ENCODE results near the gene NEK9.

The NEK9 gene

GRCh38 chr14:75107186-75107585, 19.7 kb downstream of the NEK9 start:
- H3K4me1 ChIP-seq (ENCODE audit: insufficient read depth, low read length), result no peaks in the 10 kb centered on the region
- H3K36me3 ChIP-seq (ENCODE audit: insufficient read depth, low read length), result peaks cover 26% of the 10 kb centered on the region; the same call in 1 of the 2 replicates
- no peaks in the 10 kb centered on the region for H3K9me3 ChIP-seq (ENCODE audit: control insufficient read depth, insufficient read depth, low read length)
- H3K9ac ChIP-seq (ENCODE audit: low read depth, low read length), result no peak overlapping the region

- Histone ChIP-seq H3K9ac (ENCODE audit: low read depth, low read length) (no peak overlapping the region), H3K9me3 (ENCODE audit: control insufficient read depth, insufficient read depth, low read length) (no peaks in the 10 kb centered on the region), H3K36me3 (ENCODE audit: insufficient read depth, low read length) (peaks cover 28% of the 10 kb centered on the region), H3K4me1 (ENCODE audit: insufficient read depth, low read length) (no peaks in the 10 kb centered on the region)
Observed at GRCh38 chr14:75101491-75101890, 25.4 kb downstream of the NEK9 start.

- Histone ChIP-seq H3K4me1 (ENCODE audit: insufficient read depth, low read length) (no peaks in the 10 kb centered on the region), H3K9me3 (ENCODE audit: control insufficient read depth, insufficient read depth, low read length) (no peaks in the 10 kb centered on the region), H3K36me3 (ENCODE audit: insufficient read depth, low read length) (peaks cover 24% of the 10 kb centered on the region), H3K9ac (ENCODE audit: low read depth, low read length) (no peak overlapping the region)
Observed at GRCh38 chr14:75098682-75099081, 28.2 kb downstream of the NEK9 start.

- Histone ChIP-seq H3K4me1 (ENCODE audit: insufficient read depth, low read length) (no peaks in the 10 kb centered on the region), H3K9ac (ENCODE audit: low read depth, low read length) (no peak overlapping the region), H3K9me3 (ENCODE audit: control insufficient read depth, insufficient read depth, low read length) (no peaks in the 10 kb centered on the region), H3K36me3 (ENCODE audit: insufficient read depth, low read length) (peaks cover 22% of the 10 kb centered on the region)
Observed at GRCh38 chr14:75098212-75098611, 28.6 kb downstream of the NEK9 start.

GRCh38 chr14:75096959-75097358, 29.9 kb downstream of the NEK9 start:
- Histone ChIP-seq H3K4me1 (ENCODE audit: insufficient read depth, low read length) (no peaks in the 10 kb centered on the region), H3K36me3 (ENCODE audit: insufficient read depth, low read length) (peaks cover 22% of the 10 kb centered on the region)

GRCh38 chr14:75095690-75096089, 31.2 kb downstream of the NEK9 start:
- no peaks in the 10 kb centered on the region for H3K9me3 ChIP-seq (ENCODE audit: control insufficient read depth, insufficient read depth, low read length)
- H3K9ac ChIP-seq (ENCODE audit: low read depth, low read length), result no peak overlapping the region
- no peaks in the 10 kb centered on the region for H3K4me1 ChIP-seq (ENCODE audit: insufficient read depth, low read length)
- peaks cover 16% of the 10 kb centered on the region; the same call in 1 of the 2 replicates for H3K36me3 ChIP-seq (ENCODE audit: insufficient read depth, low read length)

More at GRCh38 chr14:75096959-75097358, 29.9 kb downstream of the NEK9 start:
- no peak overlapping the region for H3K9ac ChIP-seq (ENCODE audit: low read depth, low read length)
- no peaks in the 10 kb centered on the region for H3K9me3 ChIP-seq (ENCODE audit: control insufficient read depth, insufficient read depth, low read length)

- Histone ChIP-seq H3K9me3 (ENCODE audit: control insufficient read depth, insufficient read depth, low read length) (no peaks in the 10 kb centered on the region), H3K4me1 (ENCODE audit: insufficient read depth, low read length) (no peaks in the 10 kb centered on the region), H3K36me3 (ENCODE audit: insufficient read depth, low read length) (peaks cover 16% of the 10 kb centered on the region; the same call in 1 of the 2 replicates), H3K9ac (ENCODE audit: low read depth, low read length) (no peak overlapping the region)
Observed at GRCh38 chr14:75094896-75095295, 32.0 kb downstream of the NEK9 start.

- H3K9ac ChIP-seq (ENCODE audit: low read depth, low read length), result no peak overlapping the region
- no peaks in the 10 kb centered on the region for H3K9me3 ChIP-seq (ENCODE audit: control insufficient read depth, insufficient read depth, low read length)
- no peaks in the 10 kb centered on the region for H3K4me1 ChIP-seq (ENCODE audit: insufficient read depth, low read length)
- peaks cover 18% of the 10 kb centered on the region; the same call in 1 of the 2 replicates for H3K36me3 ChIP-seq (ENCODE audit: insufficient read depth, low read length)
Observed at GRCh38 chr14:75092698-75093097, 34.1 kb downstream of the NEK9 start.

GRCh38 chr14:75091251-75091650, 35.6 kb downstream of the NEK9 start:
- Histone ChIP-seq H3K9ac (ENCODE audit: low read depth, low read length) (no peak overlapping the region), H3K4me1 (ENCODE audit: insufficient read depth, low read length) (no peaks in the 10 kb centered on the region), H3K9me3 (ENCODE audit: control insufficient read depth, insufficient read depth, low read length) (no peaks in the 10 kb centered on the region), H3K36me3 (ENCODE audit: insufficient read depth, low read length) (peaks cover 20% of the 10 kb centered on the region)

- Histone ChIP-seq H3K4me1 (ENCODE audit: insufficient read depth, low read length) (no peaks in the 10 kb centered on the region), H3K36me3 (ENCODE audit: insufficient read depth, low read length) (peaks cover 20% of the 10 kb centered on the region), H3K9ac (ENCODE audit: low read depth, low read length) (no peak overlapping the region), H3K9me3 (ENCODE audit: control insufficient read depth, insufficient read depth, low read length) (no peaks in the 10 kb centered on the region)
Observed at GRCh38 chr14:75090353-75090752, 36.5 kb downstream of the NEK9 start.

GRCh38 chr14:75088566-75089373, 38.1 kb downstream of the NEK9 start:
- H3K36me3 ChIP-seq (ENCODE audit: insufficient read depth, low read length), result peaks cover 18% of the 10 kb centered on the region

GRCh38 chr14:75088153-75088552, 38.7 kb downstream of the NEK9 start:
- Histone ChIP-seq H3K4me1 (ENCODE audit: insufficient read depth, low read length) (no peaks in the 10 kb centered on the region), H3K9ac (ENCODE audit: low read depth, low read length) (no peak overlapping the region), H3K36me3 (ENCODE audit: insufficient read depth, low read length) (peaks cover 20% of the 10 kb centered on the region), H3K9me3 (ENCODE audit: control insufficient read depth, insufficient read depth, low read length) (no peaks in the 10 kb centered on the region)

More at GRCh38 chr14:75088566-75089373, 38.1 kb downstream of the NEK9 start:
- H3K9me3 ChIP-seq (ENCODE audit: control insufficient read depth, insufficient read depth, low read length), result no peaks in the 10 kb centered on the region
- H3K9ac ChIP-seq (ENCODE audit: low read depth, low read length), result no peak overlapping the region
- H3K4me1 ChIP-seq (ENCODE audit: insufficient read depth, low read length), result no peaks in the 10 kb centered on the region

GRCh38 chr14:75084513-75084912, 42.3 kb downstream of the NEK9 start:
- Histone ChIP-seq H3K9me3 (ENCODE audit: control insufficient read depth, insufficient read depth, low read length) (no peaks in the 10 kb centered on the region), H3K36me3 (ENCODE audit: insufficient read depth, low read length) (peaks cover 25% of the 10 kb centered on the region), H3K4me1 (ENCODE audit: insufficient read depth, low read length) (no peaks in the 10 kb centered on the region), H3K9ac (ENCODE audit: low read depth, low read length) (no peak overlapping the region)

GRCh38 chr14:75083271-75083670, 43.6 kb downstream of the NEK9 start:
- Histone ChIP-seq H3K36me3 (ENCODE audit: insufficient read depth, low read length) (peaks cover 25% of the 10 kb centered on the region), H3K4me1 (ENCODE audit: insufficient read depth, low read length) (no peaks in the 10 kb centered on the region), H3K9ac (ENCODE audit: low read depth, low read length) (no peak overlapping the region), H3K9me3 (ENCODE audit: control insufficient read depth, insufficient read depth, low read length) (no peaks in the 10 kb centered on the region)

GRCh38 chr14:75081660-75082229, 45.1 kb downstream of the NEK9 start:
- H3K9me3 ChIP-seq (ENCODE audit: control insufficient read depth, insufficient read depth, low read length), result no peaks in the 10 kb centered on the region
- peaks cover 10% of the 10 kb centered on the region for H3K36me3 ChIP-seq (ENCODE audit: insufficient read depth, low read length)
- no peaks in the 10 kb centered on the region for H3K4me1 ChIP-seq (ENCODE audit: insufficient read depth, low read length)
- no peak overlapping the region for H3K9ac ChIP-seq (ENCODE audit: low read depth, low read length)

Data from ES-I3 (cell line).